Activated T-helper 1 cell treated with anti-CD3 and anti-CD28 coated beads, Interleukin-12 subunit alpha, Interleukin-12 subunit beta, Interleukin-2, Interleukin-4 antibody, amounts not matched to agents 30 ng/mL and 10 ng/mL and 1 ng/mL, durations not matched to agents 14 hours and 24 hours and 36 hours (primary cell): ENCODE measurements around the gene CHST14. TPM values are rescaled to one million over a fixed set of nuclear protein-coding genes. Genes with fewer than 3 reads are reported as not detected.
A peak's percentile ranks its signal among the peaks of the same experiment; 100 is the strongest.

ENCODE experiments used
- DNase-seq: peaks from one replicate; pipeline ENCODE4 v3.0.0; 2021; ENCODE audit warnings: low spot score
- H3K27ac Mint-ChIP-seq: one replicate; pipeline ENCODE4 v1.8.0; 2021; ENCODE audit warnings: mild to moderate bottlenecking, mixed read lengths
- H3K27me3 Mint-ChIP-seq: one replicate; pipeline ENCODE4 v1.8.0; 2022; ENCODE audit warnings: mild to moderate bottlenecking, moderate library complexity, mixed read lengths; ENCODE audit not compliant: insufficient read depth
- H3K36me3 Mint-ChIP-seq: one replicate; pipeline ENCODE4 v1.8.0; 2021; ENCODE audit warnings: low read depth, mixed read lengths
- H3K4me1 Mint-ChIP-seq: one replicate; pipeline ENCODE4 v1.8.0; 2021; ENCODE audit warnings: low read depth, mixed read lengths
- H3K4me3 Mint-ChIP-seq: one replicate; pipeline ENCODE4 v1.8.0; 2021; ENCODE audit warnings: mild to moderate bottlenecking, moderate library complexity, mixed read lengths
- H3K9me3 Mint-ChIP-seq: one replicate; pipeline ENCODE4 v1.8.0; 2021; ENCODE audit warnings: mixed read lengths
- intact Hi-C: fragments of 100-400 bp; cut with micrococcal nuclease; formaldehyde crosslinking; loops from one replicate; pipeline ENCODE4 v1.15.1; 2024
- total RNA-seq: library from RNA; stranded (reverse); gene quantifications from 2 replicates; pipeline ENCODE4 v1.2.3, GENCODE V29; 2022

The CHST14 gene, protein sequence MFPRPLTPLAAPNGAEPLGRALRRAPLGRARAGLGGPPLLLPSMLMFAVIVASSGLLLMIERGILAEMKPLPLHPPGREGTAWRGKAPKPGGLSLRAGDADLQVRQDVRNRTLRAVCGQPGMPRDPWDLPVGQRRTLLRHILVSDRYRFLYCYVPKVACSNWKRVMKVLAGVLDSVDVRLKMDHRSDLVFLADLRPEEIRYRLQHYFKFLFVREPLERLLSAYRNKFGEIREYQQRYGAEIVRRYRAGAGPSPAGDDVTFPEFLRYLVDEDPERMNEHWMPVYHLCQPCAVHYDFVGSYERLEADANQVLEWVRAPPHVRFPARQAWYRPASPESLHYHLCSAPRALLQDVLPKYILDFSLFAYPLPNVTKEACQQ
- 9.7 and 10.2 TPM in 2 replicates for total RNA-seq

DNA sequence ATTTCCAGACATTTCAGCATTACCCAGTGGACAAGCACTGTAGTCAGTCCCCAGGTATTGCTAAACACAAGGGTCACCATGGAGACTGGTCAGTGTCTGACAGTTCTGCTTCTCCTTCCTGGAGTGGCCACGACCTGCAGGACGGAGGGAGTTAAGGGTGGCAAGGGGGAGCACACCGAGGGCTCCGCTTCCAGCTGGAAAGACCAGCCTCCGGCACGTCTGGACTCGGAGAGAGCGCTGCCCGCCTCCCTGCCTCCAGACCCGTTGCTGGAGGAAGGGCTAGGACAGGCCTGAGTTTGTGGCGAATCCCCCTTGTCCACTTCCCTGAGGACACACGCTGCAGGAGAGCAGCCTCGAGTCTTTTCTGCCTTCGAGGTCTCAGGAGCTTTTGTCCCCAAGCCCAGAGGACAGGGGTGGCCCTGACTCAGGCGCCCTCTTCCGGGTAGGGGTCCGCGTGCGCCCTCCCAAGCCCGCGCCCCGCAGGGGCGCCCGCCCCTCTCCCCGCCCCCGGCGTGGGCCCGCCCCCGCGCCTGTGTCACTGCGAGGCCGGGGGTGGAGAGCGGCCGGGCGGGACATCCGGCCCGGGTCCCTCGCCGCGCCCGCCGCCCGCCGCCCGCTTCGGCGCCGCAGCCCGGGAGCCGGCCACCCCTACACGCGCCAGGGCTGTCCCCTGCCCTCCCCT, at the start of gene CHST14:
TSS of gene CHST14 (plus strand) at position 562 of the 682 bp plus-strand sequence. CDS start 230 bp downstream, outside the sequence.
- Mint-ChIP-seq H3K9me3 (no peaks in the 10 kb centered on the region), H3K36me3 (peaks cover 8% of the 10 kb centered on the region), H3K4me3 (peak within 1 kb of the TSS; percentile 89), H3K4me1 (peaks cover 25% of the 10 kb centered on the region), H3K27me3 (peaks cover 3% of the 10 kb centered on the region), H3K27ac (peak within 1 kb of the TSS; percentile 79)
- peak; percentile 56 for DNase-seq
- intact Hi-C loops: loop anchor here (1.0 kb wide), 2 partner anchors 28 to 37 kb away; no protein-coding TSS in a partner anchor

DNA sequence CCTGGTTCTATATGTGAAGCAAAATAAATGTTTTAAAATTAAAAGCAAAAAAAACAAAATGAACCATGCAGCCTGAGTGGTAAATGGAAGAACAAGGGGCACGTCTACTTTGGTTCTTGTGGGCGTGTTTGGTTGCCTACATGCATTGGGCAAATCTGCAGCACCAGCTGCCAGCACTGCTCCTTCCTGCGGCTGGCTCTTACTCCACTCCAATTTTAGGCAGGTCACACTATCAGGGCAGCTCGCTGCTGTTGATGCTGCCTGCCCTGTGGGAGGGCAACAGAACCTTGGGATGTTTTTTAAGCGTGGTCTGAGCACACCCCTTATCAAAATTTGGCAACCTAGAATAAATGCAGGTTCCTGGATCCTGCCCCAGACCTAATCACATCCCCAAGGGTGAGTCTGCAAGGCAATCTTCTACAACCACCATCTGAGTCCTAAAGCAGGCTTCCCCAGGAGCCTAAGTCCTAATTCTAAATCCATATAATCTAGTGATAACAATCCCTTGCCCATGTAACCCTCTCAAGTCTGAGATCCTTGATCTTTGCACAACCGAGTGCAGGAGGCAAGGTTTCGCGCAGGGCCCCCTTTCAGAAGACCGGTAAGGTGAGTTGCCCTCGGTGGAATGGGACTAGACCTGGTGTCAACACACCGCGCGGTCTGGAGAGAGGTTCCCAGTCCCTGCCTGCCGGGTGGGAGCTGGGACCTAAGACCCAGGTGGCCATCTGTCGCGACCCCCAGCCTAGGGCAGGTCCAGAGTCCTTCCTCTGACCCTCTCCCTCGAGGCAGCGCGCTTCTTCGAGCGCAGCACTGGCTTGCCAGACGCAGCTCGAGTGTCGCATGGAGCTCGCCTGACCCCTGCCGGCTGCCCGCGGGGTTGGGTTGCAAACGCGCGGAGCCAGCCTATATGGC, 49.3 kb upstream of the CHST14 start:
- H3K27me3 Mint-ChIP-seq: no peaks in the 10 kb centered on the region
- peaks cover 3% of the 10 kb centered on the region for H3K36me3 Mint-ChIP-seq
- H3K9me3 Mint-ChIP-seq: no peaks in the 10 kb centered on the region
- H3K27ac Mint-ChIP-seq: no peak overlapping the region
- H3K4me3 Mint-ChIP-seq: no peak overlapping the region
- intact Hi-C loops: loop anchor here (1.0 to 10.0 kb wide), 7 partner anchors 16 to 207 kb away; partner anchors contain the start of genes IVD and KNSTRN
- DNase-seq: peak; percentile 72
- H3K4me1 Mint-ChIP-seq: no peaks in the 10 kb centered on the region

DNA sequence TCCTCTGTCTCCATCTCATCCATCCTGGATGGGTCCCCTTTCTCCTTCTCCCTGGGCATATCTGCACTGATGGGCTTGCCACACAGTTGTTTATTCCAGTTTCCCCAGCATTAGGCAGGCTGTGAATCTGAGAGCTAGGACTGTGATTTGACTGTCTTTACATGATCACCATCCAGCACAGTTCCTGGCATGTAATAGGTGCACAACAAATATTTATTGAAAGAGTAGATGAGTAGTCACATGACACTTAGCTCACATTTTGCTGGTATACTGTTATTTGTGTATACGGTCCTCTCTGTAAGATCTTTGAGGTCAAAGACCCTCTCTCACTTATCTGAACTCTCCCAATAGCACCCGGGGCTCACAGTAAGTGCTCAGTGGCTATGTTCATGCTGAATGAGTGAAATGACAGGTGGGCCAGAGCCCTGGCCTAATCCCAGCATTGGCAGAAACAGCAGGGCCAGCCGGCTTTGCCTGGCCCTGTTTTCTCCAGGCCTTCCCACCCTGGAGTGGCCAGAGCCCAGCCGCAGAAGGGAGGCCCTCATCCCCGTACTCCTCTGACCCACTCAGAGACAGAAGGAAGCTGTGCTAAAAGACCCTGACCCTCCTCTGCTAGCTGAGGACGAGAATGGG, 46.2 kb upstream of the CHST14 start:
- Mint-ChIP-seq H3K4me1 (no peaks in the 10 kb centered on the region), H3K27me3 (peaks cover 2% of the 10 kb centered on the region), H3K9me3 (no peaks in the 10 kb centered on the region), H3K4me3 (no peak overlapping the region), H3K36me3 (no peaks in the 10 kb centered on the region), H3K27ac (no peak overlapping the region)
- DNase-seq: no peak
- intact Hi-C loops: loop anchor here (5.0 to 10.0 kb wide), 2 partner anchors 42 to 210 kb away; partner anchors contain the start of gene KNSTRN

DNA sequence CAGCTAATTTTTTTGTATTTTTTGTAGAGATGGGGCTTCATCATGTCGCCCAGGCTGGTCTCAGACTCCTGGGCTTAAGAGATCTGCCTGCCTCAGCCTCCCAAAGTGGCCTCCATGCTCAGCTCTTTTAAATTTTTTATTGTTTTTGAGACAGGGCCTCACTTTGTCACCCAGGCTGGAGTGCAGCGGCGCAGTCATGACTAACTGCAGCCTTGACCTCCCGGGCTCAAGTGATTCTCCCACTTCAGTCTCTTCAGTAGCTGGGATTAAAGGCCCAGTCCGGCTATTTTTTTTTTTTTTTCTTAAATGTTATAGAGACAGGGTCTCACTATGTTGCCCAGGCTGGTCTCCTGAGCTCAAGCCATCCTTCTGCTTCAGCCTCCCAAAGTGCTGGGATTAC, 45.1 kb upstream of the CHST14 start:
- DNase-seq: no peak
- intact Hi-C loops: loop anchor here (10.0 kb wide), 1 partner anchor 211 kb away; no protein-coding TSS in a partner anchor
- Mint-ChIP-seq H3K9me3 (no peaks in the 10 kb centered on the region), H3K4me3 (no peak overlapping the region), H3K4me1 (no peaks in the 10 kb centered on the region), H3K27ac (no peak overlapping the region), H3K36me3 (no peaks in the 10 kb centered on the region), H3K27me3 (peaks cover 7% of the 10 kb centered on the region)

DNA sequence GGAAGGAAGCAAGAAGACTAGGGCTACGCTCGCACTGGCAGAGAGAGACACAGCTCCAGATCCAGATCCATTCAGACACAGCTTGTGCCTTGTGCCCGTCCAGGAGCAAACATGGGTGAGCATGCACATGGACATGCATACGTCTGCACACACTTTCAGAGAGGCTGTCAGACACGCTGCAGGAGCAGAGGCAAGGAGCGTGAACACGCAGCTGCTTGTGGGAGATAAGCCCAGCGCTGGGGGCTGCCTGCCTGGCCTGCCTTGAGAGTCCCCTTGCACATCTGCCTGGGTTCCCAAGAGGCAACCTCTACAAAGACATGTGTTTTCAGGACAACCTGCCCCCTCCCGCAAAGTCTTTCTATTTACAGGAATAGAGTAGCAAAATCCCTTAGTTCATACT, 43.6 kb upstream of the CHST14 start:
- Mint-ChIP-seq H3K27ac (no peak overlapping the region), H3K27me3 (peaks cover 7% of the 10 kb centered on the region), H3K4me1 (no peaks in the 10 kb centered on the region), H3K9me3 (no peaks in the 10 kb centered on the region), H3K4me3 (no peak overlapping the region), H3K36me3 (no peaks in the 10 kb centered on the region)
- no peak for DNase-seq
- intact Hi-C loops: loop anchor here (10.0 kb wide), 1 partner anchor 212 kb away; no protein-coding TSS in a partner anchor

DNA sequence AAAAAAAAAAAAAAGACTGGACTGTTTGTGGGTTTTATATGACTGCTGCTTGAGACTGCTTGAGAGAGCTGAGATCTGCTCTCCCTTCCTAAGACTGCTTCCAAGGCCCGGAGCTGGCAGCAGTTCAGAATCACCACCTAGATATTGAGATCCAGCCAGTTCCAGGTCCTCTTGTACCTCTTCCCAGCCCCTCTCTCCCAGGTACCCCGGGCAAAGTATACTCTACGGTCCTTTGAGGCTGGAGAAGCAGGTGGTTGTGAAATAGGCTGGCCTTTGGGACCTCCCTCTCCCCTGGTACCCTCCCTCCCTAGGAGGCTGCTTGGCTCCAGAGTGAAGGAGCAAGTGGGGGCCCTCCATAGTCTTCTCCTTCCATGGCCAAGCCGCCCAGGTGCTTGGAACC, 42.6 kb upstream of the CHST14 start:
- no peaks in the 10 kb centered on the region for H3K36me3 Mint-ChIP-seq
- no peak overlapping the region for H3K4me3 Mint-ChIP-seq
- H3K27me3 Mint-ChIP-seq: peaks cover 8% of the 10 kb centered on the region
- H3K4me1 Mint-ChIP-seq: no peaks in the 10 kb centered on the region
- intact Hi-C loops: loop anchor here (10.0 kb wide), 1 partner anchor 213 kb away; no protein-coding TSS in a partner anchor
- DNase-seq: no peak
- H3K9me3 Mint-ChIP-seq: no peaks in the 10 kb centered on the region
- no peak overlapping the region for H3K27ac Mint-ChIP-seq

DNA sequence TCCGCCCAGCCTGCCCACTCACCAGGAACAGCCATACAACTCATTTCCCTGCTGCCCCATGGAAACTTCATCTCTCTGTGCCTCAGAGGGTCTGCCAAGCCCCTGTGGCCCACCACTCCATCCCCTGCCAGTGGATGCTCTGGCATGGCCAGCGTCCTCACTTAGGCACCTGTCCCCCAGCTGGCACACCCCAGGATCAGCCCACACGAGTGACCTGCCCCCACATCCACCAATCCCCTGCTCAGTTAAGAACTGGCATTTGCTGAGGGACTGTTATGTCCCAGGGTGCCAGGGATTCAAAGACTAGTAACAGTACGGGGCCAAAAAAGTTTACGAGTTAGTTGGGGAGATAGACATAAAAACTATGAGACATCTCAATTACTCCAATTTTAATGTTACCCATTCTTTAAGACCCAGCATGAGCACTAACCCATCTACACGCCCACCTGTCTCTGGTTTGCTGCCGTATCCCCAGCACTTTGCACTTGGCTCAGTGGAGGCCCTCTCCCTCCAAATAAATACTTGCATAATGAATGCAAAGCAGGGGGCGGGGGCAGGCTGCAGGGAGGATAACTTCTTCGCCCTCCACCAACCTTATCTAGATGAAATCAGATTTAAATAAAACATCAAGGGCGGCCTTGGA, 41.6 kb upstream of the CHST14 start:
- intact Hi-C loops: loop anchor here (10.0 kb wide), 1 partner anchor 214 kb away; no protein-coding TSS in a partner anchor
- Mint-ChIP-seq H3K4me1 (no peaks in the 10 kb centered on the region), H3K36me3 (no peaks in the 10 kb centered on the region), H3K27ac (no peak overlapping the region), H3K27me3 (peaks cover 10% of the 10 kb centered on the region), H3K9me3 (no peaks in the 10 kb centered on the region), H3K4me3 (no peak overlapping the region)
- DNase-seq: no peak

DNA sequence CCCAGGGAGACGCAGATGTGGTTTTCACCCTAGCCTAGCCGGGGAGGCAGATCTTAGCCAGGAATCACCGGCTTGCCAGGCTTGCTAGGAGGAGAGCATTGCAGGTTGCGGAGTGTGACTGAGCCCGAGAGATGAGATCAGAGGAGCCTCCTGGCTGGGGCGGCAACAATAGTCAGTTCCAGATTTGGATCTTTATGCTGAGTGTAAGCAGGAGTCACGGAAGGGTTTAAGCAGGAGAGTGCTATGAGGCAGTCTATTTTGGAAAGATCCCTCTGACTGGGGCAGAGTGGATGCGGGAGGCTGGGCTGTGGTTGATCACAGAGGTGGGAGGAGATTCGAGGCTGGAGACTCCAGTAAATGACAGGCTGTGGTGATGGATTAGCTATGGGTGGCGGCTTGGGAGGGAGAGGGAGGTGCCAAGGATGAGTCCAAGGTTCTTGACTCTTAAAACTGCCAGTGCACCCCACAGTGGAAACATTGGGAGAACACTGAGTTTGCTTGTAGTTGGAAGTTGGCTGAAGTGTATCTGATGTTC, 40.4 kb upstream of the CHST14 start:
- no peak overlapping the region for H3K27ac Mint-ChIP-seq
- H3K27me3 Mint-ChIP-seq: peaks cover 20% of the 10 kb centered on the region
- no peaks in the 10 kb centered on the region for H3K9me3 Mint-ChIP-seq
- no peaks in the 10 kb centered on the region for H3K36me3 Mint-ChIP-seq
- intact Hi-C loops: no loop called here
- no peak overlapping the region for H3K4me3 Mint-ChIP-seq
- no peak for DNase-seq
- no peaks in the 10 kb centered on the region for H3K4me1 Mint-ChIP-seq

DNA sequence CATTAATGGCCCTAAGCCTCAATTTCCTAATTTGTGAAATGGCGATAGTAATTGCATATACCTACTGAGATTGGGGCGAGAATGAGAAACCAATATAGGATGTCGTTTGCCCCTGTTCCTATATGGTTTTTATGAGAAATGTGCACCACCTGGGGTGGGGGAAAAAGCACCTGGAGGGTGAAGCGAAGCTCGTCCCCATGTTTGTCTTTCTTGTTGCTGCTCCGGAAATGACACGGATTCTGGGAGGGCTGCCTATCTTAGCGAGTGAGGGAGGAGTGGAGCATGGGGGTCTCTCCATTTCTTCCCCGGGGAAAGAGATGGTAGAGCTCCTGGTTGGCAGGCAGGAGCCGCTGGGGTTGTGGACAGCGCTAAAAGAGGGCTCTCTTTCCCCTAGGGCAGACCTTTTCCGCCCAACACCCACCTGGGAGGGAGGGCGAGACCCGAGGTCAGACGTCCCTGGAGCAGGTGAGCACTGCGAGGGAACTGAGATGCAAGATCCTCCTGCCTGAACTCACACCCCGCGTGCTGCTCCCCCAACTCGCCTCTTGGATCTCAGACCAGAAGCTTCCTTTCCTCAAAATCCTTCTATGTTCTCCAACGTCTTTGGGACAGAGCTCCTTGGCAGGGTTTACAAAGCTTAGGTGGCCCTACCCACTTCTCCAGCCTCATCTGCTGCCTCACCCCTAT, 35.6 kb upstream of the CHST14 start:
- H3K27ac Mint-ChIP-seq: no peak overlapping the region
- peaks cover 6% of the 10 kb centered on the region for H3K4me1 Mint-ChIP-seq
- H3K27me3 Mint-ChIP-seq: peaks cover 61% of the 10 kb centered on the region
- intact Hi-C loops: no loop called here
- H3K4me3 Mint-ChIP-seq: no peak overlapping the region
- no peaks in the 10 kb centered on the region for H3K36me3 Mint-ChIP-seq
- H3K9me3 Mint-ChIP-seq: no peaks in the 10 kb centered on the region
- DNase-seq: no peak

DNA sequence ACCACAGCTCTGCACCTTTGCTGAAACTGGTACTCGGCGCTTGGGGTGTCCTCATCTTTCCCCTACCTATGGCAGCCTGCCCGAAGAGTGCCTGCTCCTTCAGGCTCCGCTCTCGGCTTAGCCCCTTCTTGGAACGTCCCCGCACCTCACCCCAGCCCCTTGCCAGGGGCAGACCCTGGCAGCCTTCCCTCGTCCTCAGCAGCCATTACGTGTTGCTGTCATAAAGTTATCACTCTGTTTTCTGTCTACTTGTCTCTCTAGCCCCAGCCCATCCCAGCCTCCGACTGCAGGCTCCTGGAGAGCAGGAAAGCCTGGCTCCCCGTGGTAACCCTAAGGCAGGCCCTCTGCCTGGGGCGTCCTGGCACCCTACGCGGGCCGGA, 35.1 kb upstream of the CHST14 start:
- Mint-ChIP-seq H3K27me3 (peaks cover 57% of the 10 kb centered on the region), H3K27ac (no peak overlapping the region), H3K36me3 (no peaks in the 10 kb centered on the region), H3K9me3 (no peaks in the 10 kb centered on the region), H3K4me3 (peak overlapping the region; percentile 20), H3K4me1 (peaks cover 7% of the 10 kb centered on the region)
- DNase-seq: no peak
- intact Hi-C loops: no loop called here

DNA sequence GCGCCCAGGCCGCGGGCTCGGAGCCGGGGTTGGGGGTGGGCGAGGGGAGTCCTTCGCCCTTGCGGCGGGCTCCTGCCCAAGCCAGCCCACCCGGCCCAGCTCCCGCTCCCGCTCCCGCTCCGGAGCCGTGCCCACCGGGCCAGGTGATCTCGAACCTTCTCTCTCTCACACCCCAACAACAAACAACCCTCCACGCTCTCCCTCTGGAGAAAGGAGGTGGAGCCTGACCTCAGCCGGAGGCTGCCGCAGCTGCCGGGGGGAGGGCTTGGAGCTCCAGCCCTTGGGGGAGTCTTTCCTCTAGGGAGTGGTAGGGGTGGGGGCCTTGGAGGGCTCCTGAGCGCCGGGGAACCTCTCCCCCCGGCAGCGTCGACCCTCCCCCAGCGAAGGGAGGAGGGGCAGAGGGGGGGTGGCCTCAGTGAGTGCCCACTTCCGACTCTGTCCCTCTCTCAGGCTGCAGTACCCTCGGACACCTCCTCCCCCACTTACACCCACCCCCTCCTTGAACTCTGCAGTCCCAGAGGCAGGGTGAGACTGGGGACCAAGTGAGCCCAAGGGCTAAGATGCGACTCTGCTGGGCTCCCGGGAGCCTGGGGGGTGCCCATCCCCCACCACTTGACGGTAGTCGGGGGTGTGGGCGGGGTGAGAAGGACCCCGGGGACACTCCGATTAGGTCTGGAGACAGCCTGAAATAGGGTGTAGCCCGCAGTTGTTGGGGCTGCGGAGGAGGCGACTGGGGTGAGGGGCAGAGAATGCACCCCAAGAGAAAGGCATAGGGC, 34.5 kb upstream of the CHST14 start:
- H3K27ac Mint-ChIP-seq: no peak overlapping the region
- H3K9me3 Mint-ChIP-seq: no peaks in the 10 kb centered on the region
- H3K4me1 Mint-ChIP-seq: peaks cover 7% of the 10 kb centered on the region
- peaks cover 57% of the 10 kb centered on the region for H3K27me3 Mint-ChIP-seq
- peak overlapping the region; percentile 56 for H3K4me3 Mint-ChIP-seq
- intact Hi-C loops: no loop called here
- DNase-seq: no peak
- no peaks in the 10 kb centered on the region for H3K36me3 Mint-ChIP-seq
